ENCODE measurements around the gene NFYC.

The NFYC gene

GRCh38 chr1:40691538-40692428, at the start of gene NFYC:
Gene NFYC (plus strand): TSS chr1:40691704. CDS start chr1:40738844, 47,140 bp downstream.
- DNase-seq (ENCODE audit: low read depth in 2 of 3, low spot score in 2 of 3) = peak; percentile 82 to 88 (median 88)

- DNase-seq (ENCODE audit: low read depth in 2 of 3, low spot score in 2 of 3) = no peak
Observed at GRCh38 chr1:40645118-40645680, 46.3 kb upstream of the NFYC start.

DNA sequence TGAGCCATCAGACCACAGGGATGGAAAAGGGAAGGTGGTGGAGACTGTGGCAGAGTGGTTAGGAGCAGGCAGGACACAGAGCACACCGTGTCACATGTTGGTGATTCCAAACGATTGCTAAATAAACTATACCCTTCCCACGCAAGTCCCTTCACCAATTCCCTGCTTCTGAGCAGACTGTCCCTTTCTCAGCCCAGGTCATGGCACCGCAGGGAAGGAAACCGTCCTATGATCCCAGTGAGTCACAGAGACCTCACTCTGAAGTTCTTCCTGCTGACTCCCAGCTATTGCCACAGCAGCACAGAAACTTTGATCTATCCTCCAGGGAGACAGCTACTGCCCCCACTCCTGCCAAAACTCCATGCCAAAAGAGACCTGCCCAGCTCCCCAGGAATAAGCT, 45.2 kb upstream of the NFYC start:
- DNase-seq (ENCODE audit: low read depth in 2 of 3, low spot score in 2 of 3) = no peak

DNA sequence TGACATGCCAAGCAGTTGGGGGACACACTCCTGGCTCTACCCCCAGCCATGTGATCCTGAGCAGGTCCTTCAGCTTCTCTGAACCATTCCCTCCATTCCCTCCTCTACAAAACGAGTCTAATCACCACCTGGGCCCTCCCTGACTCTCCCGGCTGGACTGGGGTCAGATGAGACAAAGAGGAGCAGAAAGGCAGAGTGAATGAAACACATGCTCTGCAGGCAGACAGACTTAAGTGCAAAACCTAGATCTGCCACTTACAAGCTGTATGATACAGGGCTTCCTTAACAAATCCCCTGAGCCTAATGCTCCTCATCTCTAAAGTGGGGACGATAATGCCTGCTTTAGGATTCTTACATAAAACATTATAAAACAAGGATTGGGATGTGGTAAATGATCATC, 43.3 kb upstream of the NFYC start:
- DNase-seq (ENCODE audit: low read depth in 2 of 3, low spot score in 2 of 3) = no peak

- no peak for DNase-seq (ENCODE audit: low read depth in 2 of 3, low spot score in 2 of 3)
Observed at GRCh38 chr1:40648928-40649591, 42.4 kb upstream of the NFYC start.

GRCh38 chr1:40649592-40649930, 41.9 kb upstream of the NFYC start:
- no peak for DNase-seq (ENCODE audit: low read depth in 2 of 3, low spot score in 2 of 3)

DNA sequence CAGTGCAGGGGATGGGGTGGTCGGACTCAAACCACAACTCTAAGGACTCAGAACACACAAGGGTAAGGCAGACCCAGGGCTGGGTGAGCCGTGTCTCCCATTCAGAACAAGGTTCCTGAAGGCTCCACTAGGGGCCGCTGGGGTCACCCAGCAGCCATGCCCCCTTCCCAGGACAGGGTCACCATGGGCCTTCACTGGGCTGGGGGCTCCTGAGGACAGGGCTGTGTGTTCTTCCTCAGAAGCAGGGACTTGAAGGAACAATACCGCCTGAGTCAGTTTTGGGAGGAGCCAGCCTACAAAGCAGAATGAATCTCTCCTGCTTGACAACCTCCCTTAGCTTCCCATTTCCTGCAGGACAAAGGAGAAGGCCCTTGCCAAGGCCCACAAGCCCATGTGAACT, 41.4 kb upstream of the NFYC start:
- no peak for DNase-seq (ENCODE audit: low read depth in 2 of 3, low spot score in 2 of 3)

- DNase-seq (ENCODE audit: low read depth in 2 of 3, low spot score in 2 of 3) = no peak
Observed at GRCh38 chr1:40651138-40651857, 40.2 kb upstream of the NFYC start.

DNA sequence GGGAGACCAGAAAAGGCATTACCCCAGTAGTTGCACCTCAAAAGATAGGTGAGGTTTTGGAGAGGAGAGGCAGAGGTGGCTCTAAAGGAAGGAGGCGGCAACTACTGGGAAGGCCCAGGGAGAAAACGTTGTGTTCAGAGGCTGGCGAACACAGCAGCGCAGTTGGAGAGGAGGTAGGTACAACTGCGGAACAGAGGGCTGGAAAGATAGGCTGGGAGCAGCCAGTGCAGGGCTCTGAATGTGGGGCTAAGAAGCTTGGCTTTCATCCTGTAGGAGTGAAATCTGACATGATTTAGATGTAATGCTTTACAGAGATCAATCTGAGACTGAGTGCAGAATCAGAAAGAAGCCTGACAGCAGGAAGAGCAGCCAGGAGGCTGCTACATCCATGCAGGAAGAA, 39.0 kb upstream of the NFYC start:
- no peak for DNase-seq (ENCODE audit: low read depth in 2 of 3, low spot score in 2 of 3)

GRCh38 chr1:40652979-40653378, 38.5 kb upstream of the NFYC start:
- no peak for DNase-seq (ENCODE audit: low read depth in 2 of 3, low spot score in 2 of 3)

- no peak for DNase-seq (ENCODE audit: low read depth in 2 of 3, low spot score in 2 of 3)
Observed at GRCh38 chr1:40653851-40654537, 37.5 kb upstream of the NFYC start.

- no peak for DNase-seq (ENCODE audit: low read depth in 2 of 3, low spot score in 2 of 3)
Observed at GRCh38 chr1:40657046-40657445, 34.5 kb upstream of the NFYC start.

GRCh38 chr1:40658751-40659648, 32.5 kb upstream of the NFYC start:
- DNase-seq (ENCODE audit: low read depth in 2 of 3, low spot score in 2 of 3) = no peak

DNA sequence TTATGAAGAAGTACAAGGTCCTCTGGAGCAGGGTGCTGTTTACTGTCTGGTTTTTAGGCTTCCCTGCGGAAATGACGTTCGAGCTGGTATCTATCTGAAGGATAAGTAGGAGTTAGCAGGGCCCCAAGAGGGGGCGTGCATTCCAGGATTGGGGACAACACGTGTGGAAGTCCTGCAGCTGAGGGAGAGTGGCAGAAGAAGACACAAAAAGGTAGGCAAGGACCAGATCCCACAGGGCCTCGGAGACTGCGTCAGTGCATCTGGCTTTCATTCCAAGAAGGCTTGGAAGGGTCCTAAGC, 31.9 kb upstream of the NFYC start:
- no peak for DNase-seq (ENCODE audit: low read depth in 2 of 3, low spot score in 2 of 3)

- DNase-seq (ENCODE audit: low read depth in 2 of 3, low spot score in 2 of 3) = no peak
Observed at GRCh38 chr1:40661678-40662077, 29.8 kb upstream of the NFYC start.

DNA sequence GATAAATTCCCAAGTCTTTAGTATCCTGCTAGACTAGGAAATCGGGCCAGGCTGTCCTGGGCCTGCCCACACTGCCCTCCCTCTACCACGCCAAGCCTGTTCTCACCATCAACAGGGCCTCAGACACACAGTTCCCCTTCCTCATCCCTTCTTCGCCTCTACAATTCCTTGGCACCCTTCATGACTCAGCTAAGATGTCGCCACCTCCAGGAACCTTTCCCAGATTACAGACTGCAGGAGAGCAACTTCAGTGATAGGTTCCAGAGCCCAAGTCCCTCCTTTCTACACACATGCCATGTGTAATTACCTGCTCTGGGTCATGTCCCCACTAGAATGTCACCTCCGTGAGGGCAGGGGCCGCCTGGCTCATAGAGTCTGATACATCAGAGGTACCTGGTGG, 29.4 kb upstream of the NFYC start:
- DNase-seq (ENCODE audit: low read depth in 2 of 3, low spot score in 2 of 3) = no peak

GRCh38 chr1:40662864-40663263, 28.6 kb upstream of the NFYC start:
- DNase-seq (ENCODE audit: low read depth in 2 of 3, low spot score in 2 of 3) = no peak

DNA sequence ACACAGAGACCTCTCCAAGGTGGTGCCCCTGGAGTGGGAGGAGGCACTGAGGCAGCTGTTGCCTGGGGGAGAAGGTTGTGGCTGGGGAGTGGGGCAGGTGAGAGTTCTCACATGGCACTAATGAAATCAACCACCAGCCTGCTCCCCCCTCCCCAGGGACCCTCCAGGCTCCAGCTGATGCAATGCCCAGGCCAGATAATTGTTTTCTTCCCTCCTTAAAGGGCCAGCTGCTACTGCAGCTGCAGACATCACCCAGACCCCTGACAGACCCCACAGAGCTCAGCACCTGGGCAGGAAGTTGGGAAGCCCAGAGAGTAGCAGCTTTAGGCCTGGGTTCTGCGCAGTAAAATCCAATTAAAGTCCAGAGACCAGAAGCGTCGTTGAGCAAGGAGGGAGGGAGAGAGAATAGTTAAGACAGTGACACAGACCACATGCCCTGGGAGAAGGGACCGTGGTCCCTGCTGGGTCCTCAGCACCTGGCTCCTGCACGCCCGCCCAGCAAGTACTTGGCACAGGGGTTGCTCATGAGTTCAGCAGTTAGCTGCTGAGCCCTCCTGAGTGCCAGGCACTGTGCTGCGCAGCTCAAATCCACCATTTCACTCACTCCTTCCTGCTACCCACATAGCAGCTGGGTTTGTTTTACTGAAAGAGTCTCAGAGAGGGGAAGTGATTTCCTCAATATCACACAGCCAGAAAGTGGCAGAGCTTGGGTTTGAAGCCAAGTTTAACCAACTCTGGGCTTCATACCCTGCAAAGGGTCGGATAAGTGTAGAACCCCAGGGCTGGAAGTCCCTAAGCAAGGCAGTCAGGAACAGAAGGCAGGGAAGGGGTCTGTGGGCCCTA, 28.0 kb upstream of the NFYC start:
- no peak for DNase-seq (ENCODE audit: low read depth in 2 of 3, low spot score in 2 of 3)

- no peak for DNase-seq (ENCODE audit: low read depth in 2 of 3, low spot score in 2 of 3)
Observed at GRCh38 chr1:40664167-40664537, 27.4 kb upstream of the NFYC start.
